ENCODE results near the gene IL13RA1.

DNA sequence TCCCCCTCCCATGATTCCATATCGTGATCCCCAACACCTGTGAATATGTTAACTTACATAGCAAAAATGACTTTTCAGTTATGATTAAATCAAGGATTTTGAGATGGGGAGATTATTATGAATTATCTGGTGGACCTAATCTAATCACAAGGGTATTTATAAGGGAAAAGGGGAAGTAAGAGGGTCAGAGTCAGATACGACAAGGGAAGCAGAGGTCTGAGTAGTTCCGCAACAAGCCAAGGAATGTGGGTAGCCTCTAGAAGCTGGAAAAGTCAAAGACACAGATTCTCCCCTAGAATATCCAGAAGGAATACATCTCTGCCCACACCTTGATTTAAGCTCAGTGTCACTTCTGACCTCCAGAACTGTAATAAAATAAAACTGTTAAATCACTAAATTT lies 1.0 kb upstream of the IL13RA1 start:
- TF ChIP-seq, protein P1, sequence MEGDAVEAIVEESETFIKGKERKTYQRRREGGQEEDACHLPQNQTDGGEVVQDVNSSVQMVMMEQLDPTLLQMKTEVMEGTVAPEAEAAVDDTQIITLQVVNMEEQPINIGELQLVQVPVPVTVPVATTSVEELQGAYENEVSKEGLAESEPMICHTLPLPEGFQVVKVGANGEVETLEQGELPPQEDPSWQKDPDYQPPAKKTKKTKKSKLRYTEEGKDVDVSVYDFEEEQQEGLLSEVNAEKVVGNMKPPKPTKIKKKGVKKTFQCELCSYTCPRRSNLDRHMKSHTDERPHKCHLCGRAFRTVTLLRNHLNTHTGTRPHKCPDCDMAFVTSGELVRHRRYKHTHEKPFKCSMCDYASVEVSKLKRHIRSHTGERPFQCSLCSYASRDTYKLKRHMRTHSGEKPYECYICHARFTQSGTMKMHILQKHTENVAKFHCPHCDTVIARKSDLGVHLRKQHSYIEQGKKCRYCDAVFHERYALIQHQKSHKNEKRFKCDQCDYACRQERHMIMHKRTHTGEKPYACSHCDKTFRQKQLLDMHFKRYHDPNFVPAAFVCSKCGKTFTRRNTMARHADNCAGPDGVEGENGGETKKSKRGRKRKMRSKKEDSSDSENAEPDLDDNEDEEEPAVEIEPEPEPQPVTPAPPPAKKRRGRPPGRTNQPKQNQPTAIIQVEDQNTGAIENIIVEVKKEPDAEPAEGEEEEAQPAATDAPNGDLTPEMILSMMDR (IDR thresholded peaks at IDR 0.05) = no peak
- no peak for TF ChIP-seq POLR2A (IDR thresholded peaks at IDR 0.05; ENCODE audit: low read depth)
- no peak for TF ChIP-seq EP300 (IDR thresholded peaks at IDR 0.05)
- TF ChIP-seq POLR2AphosphoS5 (IDR thresholded peaks at IDR 0.05) = no peak
